ENCODE results near the gene KSR1. TPM values are rescaled to one million over a fixed set of nuclear protein-coding genes. Genes with fewer than 3 reads are reported as not detected.

KSR1 gene
- total and polyA plus RNA-seq, 4 donors, result 19.0 to 75.7 (median 42.6) TPM

DNA sequence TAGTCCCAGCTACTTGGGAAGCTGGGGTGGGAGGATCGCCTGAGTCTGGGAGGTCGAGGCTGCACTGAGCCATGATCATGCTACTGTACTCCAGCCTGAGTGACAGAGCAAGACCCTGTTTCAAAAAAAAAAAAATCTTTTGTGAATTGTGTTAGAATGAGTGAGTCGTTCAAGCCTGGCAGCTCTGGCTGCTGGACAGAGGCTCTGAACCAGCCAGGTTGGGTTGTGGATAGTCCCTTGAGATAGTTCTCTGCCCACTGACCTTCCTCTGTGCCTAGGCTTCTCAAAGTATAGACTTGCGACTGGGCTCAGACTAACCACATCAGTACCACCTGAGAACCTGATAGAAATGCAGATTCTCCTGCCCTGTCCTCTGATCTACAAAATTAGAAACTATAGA, 2.2 kb upstream of the KSR1 start:
- no peak for ATAC-seq (ENCODE audit: low FRiP score)
- no peak for DNase-seq
- Histone ChIP-seq H3K4me3 (ENCODE audit: low read length in 2 of 2) (no peak overlapping the region), H3K9me3 (ENCODE audit: control insufficient read depth, low read length) (no peaks in the 10 kb centered on the region), H3K4me1 (ENCODE audit: control insufficient read depth in 1 of 2, insufficient read depth in 2 of 2, low read length in 2 of 2) (no peaks in the 10 kb centered on the region), H3K36me3 (ENCODE audit: control insufficient read depth in 1 of 2, insufficient read depth in 2 of 2, low read length in 1 of 2) (no peaks in the 10 kb centered on the region), H3K27ac (ENCODE audit: low read depth in 1 of 2, low read length in 2 of 2) (no peak overlapping the region), H3K27me3 (ENCODE audit: control insufficient read depth in 1 of 2, insufficient read depth in 2 of 2, low read length in 1 of 2) (no peaks in the 10 kb centered on the region)
- intact Hi-C loops (cut with DNase I), result loop anchor here in 1 of 2 donors (10.0 kb wide), 1 partner anchor 51 kb away; no protein-coding TSS in a partner anchor
- 75 to 77% methylated on average over 4 of the region's 4 CpGs for WGBS, 2 donors

DNA sequence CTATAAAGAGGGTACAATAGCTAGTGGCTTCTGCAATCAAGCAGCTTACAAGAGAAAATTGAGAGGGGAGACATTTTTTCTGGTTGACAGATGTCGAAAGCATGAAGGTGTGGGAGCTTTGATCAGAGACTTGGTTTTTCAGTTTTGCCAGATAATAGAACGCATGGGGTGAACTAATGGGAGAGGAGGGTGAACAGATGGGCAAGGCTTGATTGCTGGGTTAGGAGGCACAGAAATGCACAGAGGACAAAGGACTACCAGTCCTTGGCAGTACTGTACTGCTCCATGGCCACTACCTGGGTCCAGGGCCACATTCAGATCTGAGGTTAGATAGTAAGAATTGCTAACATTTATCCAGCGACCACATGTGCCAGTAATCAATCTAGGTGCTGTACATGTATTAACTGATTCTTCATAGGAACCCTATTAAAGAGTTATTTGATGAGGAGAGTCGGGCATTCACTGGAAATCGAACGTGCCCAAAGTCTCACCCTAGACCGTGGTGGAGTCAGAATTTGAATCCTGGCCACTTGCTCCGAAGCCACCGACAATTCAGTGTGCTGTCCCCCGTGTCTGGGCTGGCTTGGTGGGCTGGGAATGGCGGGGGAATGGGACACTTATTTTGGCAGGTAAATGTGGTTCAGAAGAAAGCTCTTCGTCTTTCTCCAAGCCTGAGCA, 873 bp upstream of the KSR1 start:
- Histone ChIP-seq H3K27ac (ENCODE audit: low read depth in 1 of 2, low read length in 2 of 2) (peak overlapping the region in 1 of 2 donors; percentile 31), H3K4me1 (ENCODE audit: control insufficient read depth in 1 of 2, insufficient read depth in 2 of 2, low read length in 2 of 2) (no peaks in the 10 kb centered on the region), H3K36me3 (ENCODE audit: control insufficient read depth in 1 of 2, insufficient read depth in 2 of 2, low read length in 1 of 2) (no peaks in the 10 kb centered on the region), H3K9me3 (ENCODE audit: control insufficient read depth, low read length) (no peaks in the 10 kb centered on the region), H3K27me3 (ENCODE audit: control insufficient read depth in 1 of 2, insufficient read depth in 2 of 2, low read length in 1 of 2) (no peaks in the 10 kb centered on the region), H3K4me3 (ENCODE audit: low read length in 2 of 2) (no peak overlapping the region)
- ATAC-seq (ENCODE audit: low FRiP score) (no peak), DNase-seq (no peak)
- intact Hi-C loops (cut with DNase I), result loop anchor here (5.0 to 10.0 kb wide), 4 partner anchors 49 to 213 kb away; no protein-coding TSS in a partner anchor
- WGBS, 2 donors, result 17 to 19% methylated on average over 12 of the region's 12 CpGs

DNA sequence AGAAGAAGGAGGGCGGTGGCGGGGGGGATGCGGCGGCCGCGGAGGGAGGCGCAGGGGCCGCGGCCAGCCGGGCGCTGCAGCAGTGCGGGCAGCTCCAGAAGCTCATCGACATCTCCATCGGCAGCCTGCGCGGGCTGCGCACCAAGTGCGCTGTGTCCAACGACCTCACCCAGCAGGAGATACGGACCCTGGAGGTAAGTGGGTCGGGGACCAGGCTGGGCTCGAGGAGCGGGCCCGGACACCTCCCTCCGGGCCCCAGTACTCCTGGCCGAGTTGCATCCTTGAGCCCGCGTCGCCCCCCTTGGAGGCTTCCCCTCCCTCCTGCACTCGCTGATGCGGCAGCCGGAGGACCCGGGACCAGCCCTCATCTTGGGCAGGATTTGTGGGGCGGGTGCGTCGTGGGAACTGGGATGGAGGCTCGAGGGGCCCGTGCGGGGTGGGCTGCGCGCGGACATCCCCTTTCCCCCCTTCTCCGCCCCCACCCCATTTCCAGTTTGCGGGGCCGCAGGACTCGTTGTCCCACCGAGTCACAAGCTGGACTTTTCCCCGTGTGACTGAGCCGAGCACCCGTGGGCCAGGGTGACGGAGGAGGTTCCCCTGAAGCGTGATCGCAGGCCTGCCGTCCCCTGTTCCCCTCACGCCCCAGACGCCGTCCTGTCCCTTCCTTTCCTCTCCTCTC, 572 bp downstream of the KSR1 start:
- Histone ChIP-seq H3K9me3 (ENCODE audit: control insufficient read depth, low read length) (no peaks in the 10 kb centered on the region), H3K4me1 (ENCODE audit: control insufficient read depth in 1 of 2, insufficient read depth in 2 of 2, low read length in 2 of 2) (no peaks in the 10 kb centered on the region), H3K27ac (ENCODE audit: low read depth in 1 of 2, low read length in 2 of 2) (peak overlapping the region in 1 of 2 donors; percentile 34), H3K27me3 (ENCODE audit: control insufficient read depth in 1 of 2, insufficient read depth in 2 of 2, low read length in 1 of 2) (no peaks in the 10 kb centered on the region), H3K4me3 (ENCODE audit: low read length in 2 of 2) (peak overlapping the region; percentile 87 to 93), H3K36me3 (ENCODE audit: control insufficient read depth in 1 of 2, insufficient read depth in 2 of 2, low read length in 1 of 2) (no peaks in the 10 kb centered on the region)
- DNase-seq, result peak; percentile 56 to 83
- intact Hi-C loops (cut with DNase I), result loop anchor here (2.0 to 10.0 kb wide), 5 partner anchors 48 to 215 kb away; no protein-coding TSS in a partner anchor
- 2% methylated on average over 34 to 57 of the region's 57 CpGs for WGBS, 2 donors
- ATAC-seq (ENCODE audit: low FRiP score), result peak; percentile 55

DNA sequence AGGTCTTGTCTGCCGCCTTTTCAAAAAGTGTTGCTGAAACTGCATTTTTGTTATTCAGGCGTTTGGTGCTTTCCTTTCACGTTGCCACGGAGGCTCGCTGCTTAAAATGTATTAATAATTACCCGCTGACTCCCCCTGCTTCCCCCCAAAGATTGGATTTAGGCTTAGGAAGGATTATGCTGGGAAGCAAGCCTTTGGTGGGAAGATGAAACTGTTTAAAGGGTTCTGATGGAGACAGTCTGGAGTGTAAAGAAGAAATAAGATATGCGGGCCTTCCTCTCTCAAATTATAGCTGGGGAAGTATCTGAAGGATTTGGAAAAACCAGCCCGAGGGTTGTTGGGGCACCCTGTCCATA, 1.1 kb downstream of the KSR1 start:
- H3K27me3 ChIP-seq (ENCODE audit: control insufficient read depth in 1 of 2, insufficient read depth in 2 of 2, low read length in 1 of 2), result no peaks in the 10 kb centered on the region
- no peaks in the 10 kb centered on the region for H3K36me3 ChIP-seq (ENCODE audit: control insufficient read depth in 1 of 2, insufficient read depth in 2 of 2, low read length in 1 of 2)
- H3K9me3 ChIP-seq (ENCODE audit: control insufficient read depth, low read length), result no peaks in the 10 kb centered on the region
- H3K4me3 ChIP-seq (ENCODE audit: low read length in 2 of 2), result peak overlapping the region; percentile 87 to 93
- intact Hi-C loops (cut with DNase I), result loop anchor here (2.0 to 10.0 kb wide), 5 partner anchors 47 to 215 kb away; no protein-coding TSS in a partner anchor
- no peak for ATAC-seq (ENCODE audit: low FRiP score)
- WGBS, 2 donors, result 20% methylated on average over 8 of the region's 8 CpGs
- no peak overlapping the region for H3K27ac ChIP-seq (ENCODE audit: low read depth in 1 of 2, low read length in 2 of 2)
- H3K4me1 ChIP-seq (ENCODE audit: control insufficient read depth in 1 of 2, insufficient read depth in 2 of 2, low read length in 2 of 2), result no peaks in the 10 kb centered on the region
- DNase-seq, result no peak

DNA sequence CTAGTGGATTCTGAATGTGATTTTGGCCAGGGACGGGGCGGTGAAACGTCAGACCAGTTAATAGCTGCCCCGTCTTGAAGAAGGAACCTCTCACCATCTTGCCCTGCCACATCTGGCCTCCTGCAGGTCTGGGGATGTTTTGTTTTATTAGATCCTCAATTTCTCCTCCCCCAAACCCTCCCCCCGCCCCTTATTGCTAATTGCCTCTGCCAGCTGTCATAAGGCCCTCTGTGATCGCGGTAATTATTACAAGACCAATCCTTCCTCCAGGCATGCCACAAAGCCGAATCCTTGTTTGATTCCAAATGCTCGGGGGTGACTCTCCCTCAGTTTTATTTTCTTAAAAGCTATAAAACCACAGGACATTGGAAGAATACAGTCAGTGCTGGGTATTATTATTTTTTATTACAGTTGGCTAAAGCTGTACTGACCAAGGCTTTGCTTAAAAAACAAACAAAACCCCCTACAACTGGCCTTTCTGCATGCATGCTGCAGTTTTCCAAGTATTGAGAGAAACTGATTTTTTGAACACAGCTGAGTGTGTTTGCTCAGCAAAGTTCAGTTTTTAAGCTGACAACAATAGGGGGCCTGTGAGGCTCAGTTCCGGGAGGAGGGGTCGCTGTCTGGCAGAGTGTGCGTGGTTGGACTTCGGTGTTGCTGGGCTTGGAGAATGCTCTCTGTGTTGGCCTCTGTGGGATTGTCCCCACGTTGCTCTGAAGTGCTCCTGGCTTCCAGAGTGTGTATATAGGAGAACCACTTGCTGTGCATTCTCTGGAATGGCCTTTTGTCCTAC, 1.7 kb downstream of the KSR1 start:
- no peak overlapping the region for H3K27ac ChIP-seq (ENCODE audit: low read depth in 1 of 2, low read length in 2 of 2)
- no peaks in the 10 kb centered on the region for H3K4me1 ChIP-seq (ENCODE audit: control insufficient read depth in 1 of 2, insufficient read depth in 2 of 2, low read length in 2 of 2)
- intact Hi-C loops (cut with DNase I), result loop anchor here (2.0 to 10.0 kb wide), 5 partner anchors 47 to 216 kb away; no protein-coding TSS in a partner anchor

DNA sequence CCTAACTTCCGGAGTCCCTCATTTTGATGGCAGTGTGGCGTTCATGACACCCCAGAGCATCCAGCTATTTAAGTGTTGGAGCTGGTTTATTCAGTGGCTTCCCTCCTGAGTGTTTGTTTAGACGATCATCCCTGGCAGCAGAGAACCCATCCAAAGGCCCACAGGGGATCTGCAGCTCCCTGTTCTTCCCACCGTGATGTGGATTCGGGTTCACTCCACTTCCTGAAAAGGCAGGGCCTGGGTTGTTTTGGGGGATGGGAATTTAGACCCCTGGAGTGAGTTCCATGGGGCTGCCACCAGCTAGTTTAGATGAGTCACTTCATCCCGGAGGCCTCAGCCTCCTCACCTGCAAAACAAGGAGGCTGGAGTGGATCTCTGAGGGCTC, 2.3 kb downstream of the KSR1 start:
- H3K27ac ChIP-seq (ENCODE audit: low read depth in 1 of 2, low read length in 2 of 2), result no peak overlapping the region
- no peaks in the 10 kb centered on the region for H3K27me3 ChIP-seq (ENCODE audit: control insufficient read depth in 1 of 2, insufficient read depth in 2 of 2, low read length in 1 of 2)
- H3K4me3 ChIP-seq (ENCODE audit: low read length in 2 of 2), result no peak overlapping the region
- H3K9me3 ChIP-seq (ENCODE audit: control insufficient read depth, low read length), result no peaks in the 10 kb centered on the region
- 83 to 90% methylated on average over 6 of the region's 6 CpGs for WGBS, 2 donors
- H3K36me3 ChIP-seq (ENCODE audit: control insufficient read depth in 1 of 2, insufficient read depth in 2 of 2, low read length in 1 of 2), result no peaks in the 10 kb centered on the region
- H3K4me1 ChIP-seq (ENCODE audit: control insufficient read depth in 1 of 2, insufficient read depth in 2 of 2, low read length in 2 of 2), result no peaks in the 10 kb centered on the region
- intact Hi-C loops (cut with DNase I), result loop anchor here (5.0 to 10.0 kb wide), 4 partner anchors 46 to 216 kb away; no protein-coding TSS in a partner anchor
- DNase-seq (no peak), ATAC-seq (ENCODE audit: low FRiP score) (no peak)

More for the DNA sequence above, 1.7 kb downstream of the KSR1 start:
- WGBS, 2 donors, result 65 to 71% methylated on average over 14 of the region's 14 CpGs
- DNase-seq (no peak), ATAC-seq (ENCODE audit: low FRiP score) (no peak)
- H3K9me3 ChIP-seq (ENCODE audit: control insufficient read depth, low read length), result no peaks in the 10 kb centered on the region
- no peak overlapping the region for H3K4me3 ChIP-seq (ENCODE audit: low read length in 2 of 2)
- no peaks in the 10 kb centered on the region for H3K27me3 ChIP-seq (ENCODE audit: control insufficient read depth in 1 of 2, insufficient read depth in 2 of 2, low read length in 1 of 2)
- no peaks in the 10 kb centered on the region for H3K36me3 ChIP-seq (ENCODE audit: control insufficient read depth in 1 of 2, insufficient read depth in 2 of 2, low read length in 1 of 2)

DNA sequence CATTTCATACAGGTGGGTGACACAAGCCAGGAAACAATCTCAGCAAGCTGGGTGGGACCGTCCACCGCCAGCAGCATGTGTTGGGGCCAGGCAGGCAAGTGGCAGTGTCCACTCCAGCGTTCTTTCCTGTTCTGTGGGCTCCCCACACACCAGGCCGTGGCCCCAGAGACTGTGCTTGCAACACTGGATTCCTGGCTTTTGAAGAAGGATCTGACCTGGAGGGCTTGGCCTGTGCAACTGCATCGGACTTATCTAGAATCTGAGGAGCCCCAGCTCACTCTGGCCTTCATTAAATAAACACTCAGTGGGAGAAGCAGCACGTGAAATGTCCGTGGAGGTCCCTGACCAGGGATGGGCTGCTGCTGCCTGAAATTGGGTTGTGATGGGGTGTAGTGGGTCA, 3.2 kb downstream of the KSR1 start:
- no peaks in the 10 kb centered on the region for H3K27me3 ChIP-seq (ENCODE audit: control insufficient read depth in 1 of 2, insufficient read depth in 2 of 2, low read length in 1 of 2)
- H3K4me1 ChIP-seq (ENCODE audit: control insufficient read depth in 1 of 2, insufficient read depth in 2 of 2, low read length in 2 of 2), result no peaks in the 10 kb centered on the region
- 78 to 80% methylated on average over 7 of the region's 7 CpGs for WGBS, 2 donors
- DNase-seq (no peak), ATAC-seq (ENCODE audit: low FRiP score) (no peak)
- H3K9me3 ChIP-seq (ENCODE audit: control insufficient read depth, low read length), result no peaks in the 10 kb centered on the region
- no peak overlapping the region for H3K27ac ChIP-seq (ENCODE audit: low read depth in 1 of 2, low read length in 2 of 2)
- H3K36me3 ChIP-seq (ENCODE audit: control insufficient read depth in 1 of 2, insufficient read depth in 2 of 2, low read length in 1 of 2), result no peaks in the 10 kb centered on the region
- H3K4me3 ChIP-seq (ENCODE audit: low read length in 2 of 2), result no peak overlapping the region
- intact Hi-C loops (cut with DNase I), result loop anchor here (5.0 to 10.0 kb wide), 4 partner anchors 45 to 217 kb away; no protein-coding TSS in a partner anchor

DNA sequence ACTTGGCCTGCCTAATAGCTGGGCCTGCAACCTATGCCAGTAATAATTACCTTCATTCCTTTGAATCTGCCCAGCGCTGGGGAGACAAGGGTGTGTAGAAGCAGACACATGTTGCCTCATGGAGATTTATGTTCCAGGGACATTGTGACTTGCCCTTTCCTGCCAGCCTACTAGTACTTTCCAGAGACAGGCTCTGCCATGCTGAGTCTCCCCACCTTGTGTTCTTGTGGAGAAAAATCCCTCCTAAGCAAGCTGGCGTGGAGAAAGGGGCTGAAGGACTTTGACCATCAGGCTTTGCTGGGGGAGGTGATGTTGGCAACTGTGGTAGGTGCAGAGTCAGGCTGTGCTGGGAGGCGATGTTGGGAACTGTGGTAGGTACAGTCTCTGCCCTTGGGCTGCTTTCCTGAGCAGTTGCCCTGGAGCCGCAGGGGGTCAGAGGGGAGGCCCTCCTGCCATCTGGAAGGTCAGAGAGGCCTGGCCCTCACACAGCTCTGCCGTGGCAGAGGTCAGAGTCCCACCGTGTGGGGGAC, 4.0 kb downstream of the KSR1 start:
- no peaks in the 10 kb centered on the region for H3K9me3 ChIP-seq (ENCODE audit: control insufficient read depth, low read length)
- no peak for ATAC-seq (ENCODE audit: low FRiP score)
- no peak for DNase-seq
- no peaks in the 10 kb centered on the region for H3K36me3 ChIP-seq (ENCODE audit: control insufficient read depth in 1 of 2, insufficient read depth in 2 of 2, low read length in 1 of 2)
- no peaks in the 10 kb centered on the region for H3K27me3 ChIP-seq (ENCODE audit: control insufficient read depth in 1 of 2, insufficient read depth in 2 of 2, low read length in 1 of 2)
- no peak overlapping the region for H3K27ac ChIP-seq (ENCODE audit: low read depth in 1 of 2, low read length in 2 of 2)
- H3K4me3 ChIP-seq (ENCODE audit: low read length in 2 of 2), result no peak overlapping the region
- no peaks in the 10 kb centered on the region for H3K4me1 ChIP-seq (ENCODE audit: control insufficient read depth in 1 of 2, insufficient read depth in 2 of 2, low read length in 2 of 2)
- WGBS, 2 donors, result 60 to 80% methylated on average over 6 of the region's 6 CpGs
- intact Hi-C loops (cut with DNase I), result no loop called here

All from aorta (tissue), 5 donors.